HG02884 (cell line): ENCODE results near the gene MVK.
"Not testable (repeated sequence)": the region's sequence is repeated elsewhere in the genome, so short reads cannot be mapped to it uniquely, and the experiment has no call there.

Experiments
- ATAC-seq: cut with Tn5 transposase; IDR thresholded peaks from one replicate; pipeline ENCODE4 v1.9.1; 2021; ENCODE audit warnings: mild to moderate bottlenecking, moderate library complexity; ENCODE audit not compliant: unreplicated experiment

Gene MVK

GRCh38 chr12:109588461-109589239, 15.1 kb downstream of the MVK start:
- no peak for ATAC-seq

GRCh38 chr12:109589240-109589590, 15.6 kb downstream of the MVK start:
- no peak for ATAC-seq

- ATAC-seq, result no peak
Measured at GRCh38 chr12:109589691-109590245, 16.2 kb downstream of the MVK start.

GRCh38 chr12:109590566-109590965, 17.0 kb downstream of the MVK start:
- ATAC-seq, result no peak

- no peak for ATAC-seq
Measured at GRCh38 chr12:109591041-109591440, 17.4 kb downstream of the MVK start.

- no peak for ATAC-seq
Measured at GRCh38 chr12:109592195-109592904, 18.8 kb downstream of the MVK start.

- no peak for ATAC-seq
Measured at GRCh38 chr12:109592905-109593272, 19.3 kb downstream of the MVK start.

- no peak for ATAC-seq
Measured at GRCh38 chr12:109594556-109595317, 21.1 kb downstream of the MVK start.

GRCh38 chr12:109595321-109595902, 21.8 kb downstream of the MVK start:
- ATAC-seq, result no peak

- no peak for ATAC-seq
Measured at GRCh38 chr12:109596418-109597244, 23.0 kb downstream of the MVK start.

GRCh38 chr12:109597414-109597794, 23.8 kb downstream of the MVK start:
- ATAC-seq, result no peak

- ATAC-seq, result no peak
Measured at GRCh38 chr12:109597795-109598427, 24.3 kb downstream of the MVK start.

- no peak for ATAC-seq
Measured at GRCh38 chr12:109598428-109598854, 24.8 kb downstream of the MVK start.

GRCh38 chr12:109599087-109599486, 25.5 kb downstream of the MVK start:
- ATAC-seq, result no peak

- ATAC-seq, result no peak
Measured at GRCh38 chr12:109600481-109600880, 26.9 kb downstream of the MVK start.

- ATAC-seq, result no peak
Measured at GRCh38 chr12:109600995-109601394, 27.4 kb downstream of the MVK start.

- ATAC-seq, result no peak
Measured at GRCh38 chr12:109601557-109601956, 28.0 kb downstream of the MVK start.

GRCh38 chr12:109602132-109602531, 28.5 kb downstream of the MVK start:
- ATAC-seq, result not testable (repeated sequence)

- no peak for ATAC-seq
Measured at GRCh38 chr12:109604132-109604585, 30.6 kb downstream of the MVK start.

GRCh38 chr12:109605016-109605415, 31.4 kb downstream of the MVK start:
- no peak for ATAC-seq
